Kidney (tissue), 14 donors: Measurements from ENCODE around the gene INHBA. TPM values are rescaled to one million over a fixed set of nuclear protein-coding genes. Genes with fewer than 3 reads are reported as not detected.

Experiments
- DNase-seq, 5 donors: peaks; one replicate each; pipeline ENCODE4 v3.0.0-alpha.2; 2013 to 2020
- FAIRE-seq: peaks from 2 replicates; lab custom pipeline; 2012; peaks lifted over from hg19 to GRCh38; lab: Jason Lieb, UNC
- H3K27ac ChIP-seq, 2 donors: one replicate each; pipeline ENCODE4 v1.7.0; 2013; ENCODE audit warnings: low read depth in 2 of 2, low read length in 2 of 2, inconsistent platforms in 1 of 2
- H3K27me3 ChIP-seq: one replicate; pipeline ENCODE4 v1.7.1; 2013; ENCODE audit warnings: low read length, inconsistent platforms; ENCODE audit not compliant: control insufficient read depth, insufficient read depth
- H3K36me3 ChIP-seq, 3 donors: one replicate each; pipeline versions ENCODE4 v1.7.0 to v1.7.1; 2013; ENCODE audit warnings: low read length in 3 of 3, control low read depth in 1 of 3, inconsistent platforms in 1 of 3; ENCODE audit not compliant: insufficient read depth in 3 of 3, control insufficient read depth in 2 of 3
- H3K4me1 ChIP-seq, 3 donors: one replicate each; pipeline versions ENCODE4 v1.7.0 to v1.7.1; 2013; ENCODE audit warnings: low read length in 3 of 3, inconsistent platforms in 1 of 3, low read depth in 1 of 3; ENCODE audit not compliant: control insufficient read depth in 2 of 3, insufficient read depth in 2 of 3
- H3K4me3 ChIP-seq, 3 donors: one replicate each; pipeline versions ENCODE4 v1.7.0 to v1.8.1; 2013; ENCODE audit warnings: low read length in 3 of 3, control low read depth in 1 of 3, inconsistent platforms in 1 of 3
- H3K9ac ChIP-seq, 3 donors: one replicate each; pipeline versions ENCODE4 v1.7.0 to v1.7.1; 2013; ENCODE audit warnings: low read length in 3 of 3, control low read depth in 1 of 3, inconsistent platforms in 1 of 3
- H3K9me3 ChIP-seq, 3 donors: one replicate each; pipeline versions ENCODE4 v1.7.0 to v1.7.1; 2013; ENCODE audit warnings: low read length in 3 of 3, control low read depth in 1 of 3, inconsistent platforms in 1 of 3; ENCODE audit not compliant: control insufficient read depth in 2 of 3, insufficient read depth in 1 of 3
- intact Hi-C: fragments of 100-400 bp; cut with DNase I; formaldehyde crosslinking; loops from one replicate; pipeline ENCODE4 v1.11.1; 2022
- polyA plus RNA-seq: library from polyadenylated mRNA; stranded (reverse); fragments of 350-450 nt; fragmentation: Illumina TruSeq; extraction: RNeasy Lipid Tissue Mini Kit (QIAGEN cat#74804); gene quantifications from one replicate; pipeline ENCODE4 v1.2.3, GENCODE V29; 2014; ENCODE audit warnings: low read depth, low replicate concordance; ENCODE audit not compliant: insufficient read depth
- total RNA-seq: library from RNA; stranded (reverse); fragmentation: NEBNext Ultra II Directional; extraction: Animal tissue kit (Norgen Biotek cat#: 25700); gene quantifications from one replicate; pipeline ENCODE4 v1.2.1, GENCODE V29; 2021
- TF ChIP-seq, protein P1 (sequence below): IDR thresholded peaks from 3 replicates; pipeline ENCODE4 v1.5.1; 2012; ENCODE audit warnings: mild to moderate bottlenecking, moderate library complexity, borderline replicate concordance; ENCODE audit not compliant: insufficient read depth; ENCODE audit errors: extremely low read depth
- donor health status: control.
- donor health status: control.
- donor health status: control.
- donor health status: control.
- donor health status: control.
- donor health status: DM: yes; HTN: yes; CAD: no.
- donor health status: Normal renal cell carcinoma (clear cell type).

The INHBA gene
- total and polyA plus RNA-seq, 2 donors from 2014 or later = 0.49 to 5.9 TPM

- intact Hi-C loops = no loop called here
- no peak for FAIRE-seq
- Histone ChIP-seq H3K9ac (no peak overlapping the region), H3K27me3 (no peaks in the 10 kb centered on the region), H3K4me1 (no peaks in the 10 kb centered on the region), H3K4me3 (no peak overlapping the region), H3K36me3 (no peaks in the 10 kb centered on the region), H3K9me3 (no peaks in the 10 kb centered on the region), H3K27ac (no peak overlapping the region)
- DNase-seq = no peak
- TF ChIP-seq, protein P1, sequence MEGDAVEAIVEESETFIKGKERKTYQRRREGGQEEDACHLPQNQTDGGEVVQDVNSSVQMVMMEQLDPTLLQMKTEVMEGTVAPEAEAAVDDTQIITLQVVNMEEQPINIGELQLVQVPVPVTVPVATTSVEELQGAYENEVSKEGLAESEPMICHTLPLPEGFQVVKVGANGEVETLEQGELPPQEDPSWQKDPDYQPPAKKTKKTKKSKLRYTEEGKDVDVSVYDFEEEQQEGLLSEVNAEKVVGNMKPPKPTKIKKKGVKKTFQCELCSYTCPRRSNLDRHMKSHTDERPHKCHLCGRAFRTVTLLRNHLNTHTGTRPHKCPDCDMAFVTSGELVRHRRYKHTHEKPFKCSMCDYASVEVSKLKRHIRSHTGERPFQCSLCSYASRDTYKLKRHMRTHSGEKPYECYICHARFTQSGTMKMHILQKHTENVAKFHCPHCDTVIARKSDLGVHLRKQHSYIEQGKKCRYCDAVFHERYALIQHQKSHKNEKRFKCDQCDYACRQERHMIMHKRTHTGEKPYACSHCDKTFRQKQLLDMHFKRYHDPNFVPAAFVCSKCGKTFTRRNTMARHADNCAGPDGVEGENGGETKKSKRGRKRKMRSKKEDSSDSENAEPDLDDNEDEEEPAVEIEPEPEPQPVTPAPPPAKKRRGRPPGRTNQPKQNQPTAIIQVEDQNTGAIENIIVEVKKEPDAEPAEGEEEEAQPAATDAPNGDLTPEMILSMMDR = no peak
Measured at GRCh38 chr7:41637049-41637448, 65.8 kb downstream of the INHBA start.
